DND-41 (cell line): ENCODE measurements around the gene MARCHF3.

Experiments
- EZH2 ChIP-seq: IDR thresholded peaks from 3 replicates; pipeline ENCODE4 v1.6.1; 2012; ENCODE audit warnings: borderline replicate concordance, low read depth, mild to moderate bottlenecking, moderate library complexity, low read length, inconsistent platforms; ENCODE audit not compliant: severe bottlenecking
- TF ChIP-seq, protein P1 (sequence below): IDR thresholded peaks from 2 replicates; pipeline ENCODE4 v1.5.1; 2012; ENCODE audit warnings: borderline replicate concordance, low read length, moderate library complexity, mild to moderate bottlenecking; ENCODE audit not compliant: poor library complexity, severe bottlenecking; ENCODE audit errors: extremely low read depth

DNA sequence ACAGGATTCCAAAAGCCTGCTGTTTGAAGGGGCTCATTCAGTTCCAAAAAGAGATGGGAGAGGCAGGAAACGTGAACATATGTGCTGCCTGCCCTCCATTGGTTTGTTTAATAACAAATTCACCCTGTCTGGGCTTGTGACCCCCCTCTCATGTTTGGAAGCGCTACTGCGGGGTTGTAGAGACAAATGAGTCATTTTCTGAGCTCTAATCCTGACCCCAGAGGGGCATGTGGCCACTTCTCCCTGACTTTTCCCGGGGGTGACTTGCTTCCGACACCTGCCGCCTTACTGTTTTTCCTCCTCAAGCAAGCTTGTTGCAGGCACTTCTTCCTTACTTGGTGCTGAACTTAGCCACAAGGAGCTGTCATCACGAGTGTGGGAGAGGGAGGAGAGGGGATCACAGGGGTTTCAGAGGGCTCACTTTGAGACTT is 177.5 kb downstream of the MARCHF3 start:
- TF ChIP-seq, protein P1, sequence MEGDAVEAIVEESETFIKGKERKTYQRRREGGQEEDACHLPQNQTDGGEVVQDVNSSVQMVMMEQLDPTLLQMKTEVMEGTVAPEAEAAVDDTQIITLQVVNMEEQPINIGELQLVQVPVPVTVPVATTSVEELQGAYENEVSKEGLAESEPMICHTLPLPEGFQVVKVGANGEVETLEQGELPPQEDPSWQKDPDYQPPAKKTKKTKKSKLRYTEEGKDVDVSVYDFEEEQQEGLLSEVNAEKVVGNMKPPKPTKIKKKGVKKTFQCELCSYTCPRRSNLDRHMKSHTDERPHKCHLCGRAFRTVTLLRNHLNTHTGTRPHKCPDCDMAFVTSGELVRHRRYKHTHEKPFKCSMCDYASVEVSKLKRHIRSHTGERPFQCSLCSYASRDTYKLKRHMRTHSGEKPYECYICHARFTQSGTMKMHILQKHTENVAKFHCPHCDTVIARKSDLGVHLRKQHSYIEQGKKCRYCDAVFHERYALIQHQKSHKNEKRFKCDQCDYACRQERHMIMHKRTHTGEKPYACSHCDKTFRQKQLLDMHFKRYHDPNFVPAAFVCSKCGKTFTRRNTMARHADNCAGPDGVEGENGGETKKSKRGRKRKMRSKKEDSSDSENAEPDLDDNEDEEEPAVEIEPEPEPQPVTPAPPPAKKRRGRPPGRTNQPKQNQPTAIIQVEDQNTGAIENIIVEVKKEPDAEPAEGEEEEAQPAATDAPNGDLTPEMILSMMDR: no peak
- no peak for TF ChIP-seq EZH2
